Activated naive CD4-positive, alpha-beta T cell treated with anti-CD3 and anti-CD28 coated beads, Interleukin-2, amount 10 ng/mL, durations not matched to agents 7 days and 5 days (primary cell): Measurements from ENCODE around the gene SLC25A1.
A peak's percentile ranks its signal among the peaks of the same experiment; 100 is the strongest.
"Not testable (repeated sequence)": the region's sequence is repeated elsewhere in the genome, so short reads cannot be mapped to it uniquely, and the experiment has no call there.

ENCODE experiments used
- CTCF ChIA-PET: fragments of 350-600 bp; sonication (Branson Sonifier 250); formaldehyde crosslinking; loops from one replicate; lab custom pipeline; 2021; ENCODE audit warnings: antibody characterized with exemption; lab: Charles Lee
- DNase-seq: peaks from one replicate; pipeline ENCODE4 v3.0.0-alpha.2; 2020
- H3K27ac Mint-ChIP-seq: one replicate; pipeline ENCODE4 v1.8.0; 2021; ENCODE audit warnings: mild to moderate bottlenecking, moderate library complexity, mixed read lengths
- H3K27me3 Mint-ChIP-seq: one replicate; pipeline ENCODE4 v1.8.0; 2021; ENCODE audit warnings: mild to moderate bottlenecking, mixed read lengths
- H3K36me3 Mint-ChIP-seq: one replicate; pipeline ENCODE4 v1.8.0; 2021; ENCODE audit warnings: mixed read lengths
- H3K4me1 Mint-ChIP-seq: one replicate; pipeline ENCODE4 v1.8.0; 2021; ENCODE audit warnings: mixed read lengths
- H3K4me3 Mint-ChIP-seq: one replicate; pipeline ENCODE4 v1.8.0; 2021; ENCODE audit warnings: mild to moderate bottlenecking, moderate library complexity, mixed read lengths
- H3K9me3 Mint-ChIP-seq: one replicate; pipeline ENCODE4 v1.8.0; 2021; ENCODE audit warnings: mixed read lengths

The SLC25A1 gene

DNA sequence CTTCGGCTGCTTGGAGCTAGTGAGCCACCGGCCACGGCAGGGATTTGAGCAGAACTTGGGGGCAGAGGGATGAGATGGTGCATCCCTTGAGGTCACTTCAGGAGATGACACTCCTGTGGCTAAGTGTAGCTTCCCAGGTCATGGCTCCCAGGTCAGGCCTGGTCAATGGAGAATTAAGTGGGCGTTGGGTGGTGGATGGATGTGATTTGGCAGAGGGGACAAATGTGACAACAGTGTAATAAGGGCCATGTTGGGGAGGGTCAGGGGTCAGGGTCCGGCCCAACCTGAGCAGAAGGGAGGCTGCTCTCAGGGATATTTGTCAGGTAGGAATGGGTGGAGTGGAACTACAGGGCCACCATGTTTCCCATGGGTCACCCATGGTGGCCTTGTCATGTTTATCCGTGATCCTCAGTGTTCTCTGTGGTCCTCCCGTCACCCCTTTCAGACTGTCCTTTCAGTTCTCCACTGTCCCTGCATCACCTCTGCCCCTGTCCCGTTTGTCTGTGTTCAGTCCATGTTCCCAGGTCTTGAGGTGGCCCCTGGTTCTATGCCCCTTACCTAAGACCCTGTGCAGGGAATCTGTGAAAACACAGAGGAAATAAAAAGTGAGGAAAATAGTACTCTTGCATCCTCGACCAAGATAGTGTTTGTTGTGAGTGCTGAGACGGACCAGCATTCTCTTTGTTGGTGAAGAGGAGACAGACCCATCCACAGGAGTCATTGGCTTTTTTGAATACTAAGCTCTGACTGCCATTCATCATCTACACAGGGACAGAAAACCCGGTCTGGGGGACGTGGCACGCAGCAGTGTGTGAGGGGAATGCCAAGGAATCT, 6.1 kb downstream of the SLC25A1 start:
- Mint-ChIP-seq H3K36me3 (peaks cover 5% of the 10 kb centered on the region), H3K27ac (peak overlapping the region; percentile 86), H3K9me3 (no peaks in the 10 kb centered on the region), H3K4me1 (peaks cover 46% of the 10 kb centered on the region), H3K4me3 (peak overlapping the region; percentile 96), H3K27me3 (peaks cover 42% of the 10 kb centered on the region)
- no peak for DNase-seq
- CTCF ChIA-PET = no interaction called here

DNA sequence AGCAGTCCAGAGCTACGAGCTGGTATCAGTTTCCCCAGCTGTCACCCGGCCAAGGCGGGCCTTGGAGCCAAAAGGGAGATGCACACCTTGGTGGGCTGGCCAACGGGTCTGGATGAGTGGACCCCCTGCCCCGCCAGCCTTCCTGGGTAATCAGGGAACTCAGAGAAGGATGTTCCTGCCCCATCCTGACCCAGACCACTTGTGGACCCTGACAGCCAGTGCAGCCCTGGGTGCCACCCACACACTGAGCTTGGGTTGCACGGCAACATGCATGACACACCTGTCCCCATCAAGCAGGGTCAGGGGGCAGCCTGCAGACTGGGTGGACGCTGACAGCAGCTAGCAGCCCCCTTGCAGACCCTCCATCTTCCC, 8.6 kb downstream of the SLC25A1 start:
- CTCF ChIA-PET = no interaction called here
- H3K27ac Mint-ChIP-seq = no peak overlapping the region
- peaks cover 4% of the 10 kb centered on the region for H3K36me3 Mint-ChIP-seq
- peaks cover 59% of the 10 kb centered on the region for H3K27me3 Mint-ChIP-seq
- H3K4me1 Mint-ChIP-seq = peaks cover 37% of the 10 kb centered on the region
- H3K4me3 Mint-ChIP-seq = peak overlapping the region; percentile 96
- H3K9me3 Mint-ChIP-seq = no peaks in the 10 kb centered on the region
- no peak for DNase-seq

DNA sequence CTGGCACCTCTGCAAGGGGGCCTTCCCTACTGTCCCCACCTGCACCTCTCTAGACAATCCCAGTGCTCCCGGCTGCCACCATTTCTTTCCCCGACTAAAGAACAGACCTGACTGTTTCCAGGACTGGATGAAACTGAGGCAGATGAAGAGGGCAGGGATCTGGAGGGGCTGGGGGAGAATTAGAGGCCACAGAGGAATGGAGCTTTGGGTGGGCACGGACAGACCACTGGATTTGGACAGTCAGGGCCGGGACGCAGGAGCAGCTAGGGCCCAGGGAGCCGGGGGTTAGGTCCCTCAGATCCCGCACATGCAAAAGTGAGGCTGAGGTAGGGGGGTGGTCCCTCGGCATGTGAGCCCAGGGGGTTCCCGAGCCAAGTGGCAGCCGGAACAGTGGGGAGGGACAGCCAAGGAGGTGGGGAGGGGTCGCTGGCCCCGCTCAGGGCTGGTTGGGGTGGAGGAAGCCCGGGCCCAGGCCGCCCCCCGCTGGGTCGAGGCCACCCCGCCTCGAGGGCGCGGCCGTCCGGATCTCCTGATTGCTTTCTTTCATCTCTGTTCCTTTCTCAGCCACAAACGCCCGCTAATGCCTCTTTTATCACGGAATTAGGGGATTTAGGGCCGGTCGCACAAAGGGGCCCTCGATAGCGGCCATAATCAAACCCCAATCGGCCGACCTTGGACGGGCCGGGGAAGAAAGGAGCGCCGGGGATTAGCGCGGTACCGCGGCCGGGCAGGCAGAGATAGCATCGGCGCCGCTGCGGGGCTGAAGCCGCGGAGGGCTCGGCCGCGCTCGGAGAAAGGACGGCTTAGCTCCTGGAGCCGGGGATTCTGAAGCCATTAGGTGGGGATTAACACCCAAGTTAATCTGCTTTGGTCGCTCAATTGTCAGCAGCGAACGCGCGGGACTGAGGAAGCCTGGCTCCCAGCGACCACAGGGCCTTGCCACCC, 9.3 kb downstream of the SLC25A1 start:
- peaks cover 64% of the 10 kb centered on the region for H3K27me3 Mint-ChIP-seq
- H3K36me3 Mint-ChIP-seq = peaks cover 4% of the 10 kb centered on the region
- peak overlapping the region; percentile 60 for H3K4me3 Mint-ChIP-seq
- no peak overlapping the region for H3K27ac Mint-ChIP-seq
- CTCF ChIA-PET = no interaction called here
- H3K9me3 Mint-ChIP-seq = no peaks in the 10 kb centered on the region
- no peak for DNase-seq
- H3K4me1 Mint-ChIP-seq = peaks cover 37% of the 10 kb centered on the region

- Mint-ChIP-seq H3K4me1 (peaks cover 33% of the 10 kb centered on the region), H3K9me3 (no peaks in the 10 kb centered on the region), H3K27me3 (peaks cover 64% of the 10 kb centered on the region), H3K27ac (no peak overlapping the region), H3K36me3 (peaks cover 4% of the 10 kb centered on the region), H3K4me3 (no peak overlapping the region)
- no peak for DNase-seq
- CTCF ChIA-PET = interaction anchor here (1.8 kb wide), 1 partner anchor 12 kb away, joined by 3 read pairs; no protein-coding TSS in a partner anchor
These were observed 10.2 kb downstream of the SLC25A1 start for GRCh38 chr22:19168088-19168890.

DNA sequence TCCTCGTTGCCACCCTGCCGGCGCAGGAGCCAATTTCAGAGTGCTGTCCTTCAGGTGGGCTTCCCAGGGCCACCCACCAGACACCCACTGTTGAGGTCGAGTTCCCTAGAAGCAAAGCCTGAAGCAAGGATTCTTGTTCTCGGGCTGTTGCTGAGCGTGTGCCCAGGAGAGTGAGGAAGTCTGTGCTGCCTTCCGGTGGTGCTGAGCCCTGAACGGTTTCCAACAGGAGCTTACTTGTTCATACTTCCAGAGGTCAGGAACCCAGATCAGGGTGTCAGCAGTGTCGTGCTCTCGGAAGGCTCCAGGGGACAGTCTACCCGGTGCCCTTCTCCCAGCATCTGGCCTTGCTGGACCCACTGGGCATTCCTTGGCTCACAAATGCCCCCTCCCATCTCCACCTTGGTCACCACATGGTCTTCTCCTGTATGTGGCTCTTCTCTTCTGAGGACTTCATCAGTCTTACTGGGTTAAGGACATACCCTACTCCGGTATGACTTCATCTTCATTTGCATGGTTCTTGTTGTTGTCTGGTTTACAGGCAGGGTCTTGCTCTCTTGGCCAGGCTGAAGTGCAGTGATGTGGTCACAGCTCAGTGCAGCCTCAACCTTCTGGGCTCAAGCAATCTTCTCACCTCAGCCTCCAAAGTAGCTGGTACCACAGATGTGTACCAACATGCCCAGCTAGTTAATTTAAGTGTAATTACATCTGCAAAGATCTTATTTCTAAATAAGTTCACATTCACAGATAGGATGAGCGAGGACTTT, 11.2 kb downstream of the SLC25A1 start:
- no peak overlapping the region for H3K4me3 Mint-ChIP-seq
- H3K27ac Mint-ChIP-seq = no peak overlapping the region
- H3K27me3 Mint-ChIP-seq = peaks cover 70% of the 10 kb centered on the region
- no peak for DNase-seq
- no peaks in the 10 kb centered on the region for H3K9me3 Mint-ChIP-seq
- CTCF ChIA-PET = interaction anchor here (0.6 to 1.8 kb wide), 2 partner anchors 13 to 95 kb away, joined by 3 to 4 read pairs; no protein-coding TSS in a partner anchor
- peaks cover 23% of the 10 kb centered on the region for H3K4me1 Mint-ChIP-seq
- H3K36me3 Mint-ChIP-seq = peaks cover 4% of the 10 kb centered on the region

GRCh38 chr22:19166421-19166820, 12.1 kb downstream of the SLC25A1 start:
- no peak for DNase-seq
- Mint-ChIP-seq H3K4me1 (peaks cover 19% of the 10 kb centered on the region), H3K36me3 (peaks cover 2% of the 10 kb centered on the region), H3K27me3 (peaks cover 73% of the 10 kb centered on the region), H3K9me3 (no peaks in the 10 kb centered on the region), H3K27ac (no peak overlapping the region), H3K4me3 (no peak overlapping the region)
- CTCF ChIA-PET = no interaction called here

GRCh38 chr22:19164425-19164824, 14.1 kb downstream of the SLC25A1 start:
- Mint-ChIP-seq H3K27me3 (peaks cover 57% of the 10 kb centered on the region), H3K4me3 (no peak overlapping the region), H3K36me3 (no peaks in the 10 kb centered on the region), H3K4me1 (peaks cover 4% of the 10 kb centered on the region), H3K9me3 (no peaks in the 10 kb centered on the region), H3K27ac (no peak overlapping the region)
- no peak for DNase-seq
- CTCF ChIA-PET = no interaction called here

DNA sequence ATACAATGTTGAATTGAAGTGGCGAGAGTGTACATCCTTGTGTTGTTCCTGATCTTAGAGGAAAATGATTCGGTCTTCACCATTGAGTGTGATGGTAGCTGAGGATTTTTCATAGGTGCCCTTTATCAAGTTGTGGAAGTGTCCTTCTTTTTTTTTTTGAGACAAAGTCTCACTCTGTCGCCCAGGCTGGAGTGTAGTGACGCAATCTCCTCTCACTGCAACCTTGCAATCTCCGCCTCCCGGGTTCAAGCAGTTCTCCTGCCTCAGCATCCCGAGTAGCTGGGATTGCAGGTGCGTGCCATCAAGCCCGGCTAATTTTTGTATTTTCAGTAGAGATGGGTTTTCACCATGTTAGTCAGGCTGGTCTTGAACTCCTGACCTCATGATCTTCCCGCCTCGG, 19.9 kb downstream of the SLC25A1 start:
- CTCF ChIA-PET, DNase-seq, H3K9me3 Mint-ChIP-seq, H3K4me1 Mint-ChIP-seq, H3K4me3 Mint-ChIP-seq, H3K27ac Mint-ChIP-seq, H3K36me3 Mint-ChIP-seq: not testable (repeated sequence)
- peaks cover 44% of the 10 kb centered on the region for H3K27me3 Mint-ChIP-seq

GRCh38 chr22:19156109-19156508, 22.4 kb downstream of the SLC25A1 start:
- H3K9me3 Mint-ChIP-seq, H3K4me3 Mint-ChIP-seq, DNase-seq, H3K27ac Mint-ChIP-seq, H3K4me1 Mint-ChIP-seq, H3K36me3 Mint-ChIP-seq, CTCF ChIA-PET: not testable (repeated sequence)
- peaks cover 56% of the 10 kb centered on the region for H3K27me3 Mint-ChIP-seq

DNA sequence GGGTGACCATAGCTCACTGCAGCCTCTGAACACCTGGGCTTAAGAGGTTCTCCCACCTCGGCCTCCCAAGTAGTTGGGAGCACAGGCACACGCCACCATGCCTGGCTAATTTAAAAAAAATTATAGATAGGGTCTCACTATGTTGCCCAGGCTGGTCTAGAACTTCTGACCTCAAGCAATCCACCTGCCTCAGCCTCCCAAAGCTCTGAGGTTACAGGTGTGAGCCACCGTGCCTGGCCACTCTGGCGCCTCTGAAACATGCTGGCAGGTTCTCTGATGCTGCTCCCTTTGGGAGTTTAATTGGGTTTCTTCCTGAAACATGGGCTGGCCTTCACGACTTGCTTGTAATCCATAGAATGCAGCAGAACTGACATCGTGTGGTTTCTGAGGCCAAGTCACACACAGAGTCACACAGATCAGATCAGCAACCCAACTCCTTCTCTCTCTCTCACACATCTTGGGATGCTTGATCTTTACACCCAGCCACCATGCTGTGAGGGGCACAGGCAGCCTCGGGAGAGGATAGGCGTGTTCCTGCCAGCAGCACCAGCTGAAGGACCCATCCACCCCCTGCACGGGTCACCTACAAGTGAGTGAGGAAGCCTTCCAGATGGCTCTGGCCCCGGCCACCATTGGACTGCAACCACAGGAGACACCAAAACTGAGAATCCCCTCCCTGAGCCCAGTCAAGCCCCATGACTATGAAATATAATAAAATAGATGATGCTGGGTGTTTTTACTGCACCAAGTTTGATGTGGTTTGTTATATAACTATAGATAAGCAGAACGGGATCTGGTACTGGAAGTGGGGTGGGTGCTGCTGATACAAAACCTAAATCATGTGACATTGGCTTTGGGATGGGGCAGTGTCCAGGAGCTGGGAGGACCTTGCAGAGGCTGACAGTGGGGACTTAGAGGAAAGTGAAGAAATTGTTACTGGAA, 25.3 kb downstream of the SLC25A1 start:
- H3K27me3 Mint-ChIP-seq = peaks cover 71% of the 10 kb centered on the region
- CTCF ChIA-PET = interaction anchor here (0.7 kb wide), 1 partner anchor 11 kb away, joined by 3 read pairs; no protein-coding TSS in a partner anchor
- no peaks in the 10 kb centered on the region for H3K9me3 Mint-ChIP-seq
- no peak for DNase-seq
- H3K4me3 Mint-ChIP-seq = no peak overlapping the region
- peaks cover 3% of the 10 kb centered on the region for H3K36me3 Mint-ChIP-seq
- no peak overlapping the region for H3K27ac Mint-ChIP-seq
- H3K4me1 Mint-ChIP-seq = peaks cover 10% of the 10 kb centered on the region

DNA sequence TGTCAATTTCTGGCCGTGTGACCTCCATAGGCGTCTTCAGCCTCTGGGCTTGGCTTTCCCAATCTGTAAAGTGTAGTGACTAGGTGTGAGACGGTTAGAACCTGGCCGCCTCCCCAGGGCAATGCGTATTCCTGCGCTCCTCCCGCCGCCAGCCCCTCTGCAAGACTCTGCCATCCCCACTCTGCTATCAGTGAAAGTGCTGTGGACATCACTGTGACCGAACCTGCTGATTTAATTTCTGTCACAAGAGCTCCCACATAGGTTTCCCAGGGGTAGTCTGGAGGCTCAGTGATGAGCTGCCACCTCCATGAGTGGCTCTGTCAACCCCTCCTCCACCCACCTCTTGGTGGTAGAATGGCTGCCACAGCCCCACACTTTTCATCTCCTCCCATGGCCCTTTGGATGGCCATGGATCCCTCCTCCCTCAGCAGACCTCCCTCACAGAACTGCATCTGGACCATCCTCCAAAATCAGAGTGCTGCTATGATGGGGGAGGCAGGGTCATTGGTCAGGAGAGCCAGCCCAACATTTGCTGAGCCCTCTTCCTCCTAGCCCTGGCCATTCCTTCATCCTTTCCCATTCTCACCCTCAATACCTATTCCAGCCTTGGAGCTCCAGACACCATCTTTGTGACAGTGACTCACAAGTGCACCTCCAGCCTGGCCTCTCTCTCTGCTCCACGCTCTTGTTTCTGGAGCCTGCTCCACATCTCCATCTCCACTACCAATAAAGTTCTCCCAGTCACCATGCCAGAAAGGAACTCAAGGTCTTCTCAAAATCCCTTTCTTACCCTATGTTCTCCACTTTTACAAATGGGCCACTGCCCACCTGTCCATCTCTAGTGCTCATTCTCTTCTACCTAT, 27.0 kb downstream of the SLC25A1 start:
- no peak for DNase-seq
- H3K4me1 Mint-ChIP-seq = peaks cover 10% of the 10 kb centered on the region
- CTCF ChIA-PET = no interaction called here
- H3K27me3 Mint-ChIP-seq = peaks cover 87% of the 10 kb centered on the region
- peaks cover 3% of the 10 kb centered on the region for H3K36me3 Mint-ChIP-seq
- no peak overlapping the region for H3K27ac Mint-ChIP-seq
- no peaks in the 10 kb centered on the region for H3K9me3 Mint-ChIP-seq
- H3K4me3 Mint-ChIP-seq = peak overlapping the region; percentile 65
